ENCODE results near the gene RNU5B-1. TPM values are rescaled to one million over a fixed set of nuclear protein-coding genes. Genes with fewer than 3 reads are reported as not detected.
"Not testable (repeated sequence)": the region's sequence is repeated elsewhere in the genome, so short reads cannot be mapped to it uniquely, and the experiment has no call there.

The RNU5B-1 gene
- total RNA-seq, 1 donor from 2014 or later: not detected

DNA sequence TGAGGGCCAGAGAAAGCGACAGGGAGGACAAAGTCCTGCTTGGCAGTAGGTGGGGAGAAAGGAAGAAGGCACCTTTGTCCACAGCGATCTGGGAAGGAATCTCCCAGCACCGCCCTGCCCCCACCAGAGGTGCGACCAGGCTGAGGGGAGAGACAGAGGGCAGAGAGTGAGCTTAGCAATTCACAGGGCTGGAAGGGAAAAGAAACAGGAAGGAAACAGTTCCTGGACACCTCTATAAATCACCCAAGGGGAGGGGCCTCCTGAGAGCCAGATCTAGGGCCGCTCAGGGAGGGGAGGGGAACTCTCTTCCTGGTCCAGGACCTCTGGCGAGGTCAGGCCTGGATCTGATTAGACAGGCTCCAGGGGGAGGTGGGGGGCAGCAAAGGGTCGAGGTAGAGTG lies 35.4 kb downstream of the RNU5B-1 start:
- DNase-seq (ENCODE audit: low spot score) (no peak), ATAC-seq (no peak)

DNA sequence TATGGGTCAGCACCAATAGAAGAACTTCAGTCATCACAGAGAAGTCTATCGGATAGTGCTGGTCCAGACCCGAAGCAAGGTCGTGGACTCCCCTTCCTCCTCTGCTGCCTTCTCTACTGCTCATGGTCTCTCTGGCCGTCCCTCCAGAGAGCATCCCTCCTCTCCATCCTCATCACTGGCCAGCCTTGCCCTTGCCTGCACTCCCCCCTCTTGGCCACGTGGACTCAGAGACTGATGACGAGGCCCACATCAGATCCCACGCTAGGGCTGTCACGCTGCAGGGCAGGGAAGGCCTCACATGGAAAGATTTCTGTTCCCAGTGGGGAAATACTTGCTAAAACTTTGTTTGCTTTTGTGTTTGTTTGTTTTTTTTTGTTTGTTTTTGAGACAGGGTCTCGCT lies 38.0 kb downstream of the RNU5B-1 start:
- DNase-seq (ENCODE audit: low spot score) (no peak), ATAC-seq (no peak)

DNA sequence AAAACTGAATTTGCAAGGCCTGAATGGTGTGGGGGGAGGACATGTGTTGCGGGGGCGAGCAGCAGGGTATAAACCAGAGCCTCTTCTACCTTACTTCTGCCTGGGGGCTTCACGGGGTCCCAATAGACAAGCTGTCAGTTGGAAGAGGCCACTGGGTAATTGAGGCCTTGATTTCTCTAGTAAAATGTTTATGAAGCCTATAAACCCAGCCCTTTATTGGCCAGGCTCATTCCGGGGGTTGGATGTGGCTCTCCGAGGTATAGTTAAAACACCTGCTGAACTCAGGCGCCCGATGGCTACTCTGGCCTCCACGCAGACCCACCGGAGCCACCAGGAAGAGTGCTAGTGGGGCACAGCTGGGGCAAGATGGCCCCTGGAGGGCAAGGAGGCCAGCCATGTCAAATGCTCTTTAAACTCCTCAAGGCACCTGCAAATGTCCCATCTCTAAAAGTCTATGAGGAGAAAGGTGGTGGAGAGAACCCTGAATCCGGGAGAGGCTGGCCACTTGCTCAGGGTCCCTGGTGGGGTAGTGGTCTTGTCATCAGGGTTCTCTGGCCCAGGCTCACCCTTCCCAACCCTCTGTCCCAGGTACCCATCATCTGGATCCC lies 39.0 kb downstream of the RNU5B-1 start:
- ATAC-seq (no peak), DNase-seq (ENCODE audit: low spot score) (no peak)

DNA sequence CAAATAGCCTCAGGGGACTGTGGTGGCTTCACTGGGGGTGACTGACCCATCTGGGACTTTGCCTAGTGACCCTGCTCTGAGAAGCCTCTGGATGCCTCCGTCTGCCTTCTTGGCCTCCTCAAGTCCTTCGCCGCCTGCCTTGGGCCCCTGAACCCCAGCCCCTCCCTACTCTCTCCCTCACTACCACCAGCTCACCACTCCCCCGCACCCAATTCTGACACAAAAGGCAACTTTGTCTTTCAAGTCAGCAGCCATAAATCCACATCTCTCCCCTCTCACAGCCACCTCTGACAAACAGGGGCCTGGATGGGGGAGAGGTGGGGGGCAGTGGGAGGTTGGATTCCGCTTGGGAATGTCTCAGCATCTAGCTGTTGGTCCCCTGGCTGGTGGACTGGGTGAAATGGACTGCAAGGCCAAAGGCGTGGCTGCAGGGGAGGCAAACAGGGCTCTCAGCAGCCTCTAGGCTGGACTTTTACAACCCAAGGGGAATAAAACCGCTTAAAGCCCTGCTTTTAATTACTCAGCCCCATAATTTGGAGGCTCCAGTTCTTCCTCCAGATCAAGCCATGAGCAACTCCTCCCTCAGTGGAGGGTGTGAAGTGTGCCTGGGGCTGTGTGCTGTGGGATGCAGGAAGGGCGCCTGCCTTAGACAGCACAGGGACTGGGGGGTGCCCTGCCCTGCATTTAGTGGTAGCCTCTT lies 39.9 kb downstream of the RNU5B-1 start:
- DNase-seq (ENCODE audit: low spot score) (no peak), ATAC-seq (no peak)

DNA sequence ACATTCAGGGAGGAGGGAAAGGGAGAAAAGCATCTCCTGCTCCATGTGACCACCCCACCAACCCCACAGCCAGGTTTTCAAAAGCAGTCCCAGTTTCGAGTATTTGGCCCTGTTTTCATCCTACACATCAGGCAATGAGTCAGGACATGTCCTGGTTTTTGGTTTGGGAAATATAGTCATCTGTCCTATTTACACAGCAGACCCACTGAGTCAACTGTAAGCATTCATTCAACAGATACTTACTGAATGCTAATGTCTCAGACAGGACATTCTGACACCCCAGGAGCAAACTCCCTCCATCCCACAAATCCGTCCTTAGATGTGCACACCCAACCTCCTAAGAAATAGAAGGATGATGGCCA lies 40.4 kb downstream of the RNU5B-1 start:
- ATAC-seq: no peak

DNA sequence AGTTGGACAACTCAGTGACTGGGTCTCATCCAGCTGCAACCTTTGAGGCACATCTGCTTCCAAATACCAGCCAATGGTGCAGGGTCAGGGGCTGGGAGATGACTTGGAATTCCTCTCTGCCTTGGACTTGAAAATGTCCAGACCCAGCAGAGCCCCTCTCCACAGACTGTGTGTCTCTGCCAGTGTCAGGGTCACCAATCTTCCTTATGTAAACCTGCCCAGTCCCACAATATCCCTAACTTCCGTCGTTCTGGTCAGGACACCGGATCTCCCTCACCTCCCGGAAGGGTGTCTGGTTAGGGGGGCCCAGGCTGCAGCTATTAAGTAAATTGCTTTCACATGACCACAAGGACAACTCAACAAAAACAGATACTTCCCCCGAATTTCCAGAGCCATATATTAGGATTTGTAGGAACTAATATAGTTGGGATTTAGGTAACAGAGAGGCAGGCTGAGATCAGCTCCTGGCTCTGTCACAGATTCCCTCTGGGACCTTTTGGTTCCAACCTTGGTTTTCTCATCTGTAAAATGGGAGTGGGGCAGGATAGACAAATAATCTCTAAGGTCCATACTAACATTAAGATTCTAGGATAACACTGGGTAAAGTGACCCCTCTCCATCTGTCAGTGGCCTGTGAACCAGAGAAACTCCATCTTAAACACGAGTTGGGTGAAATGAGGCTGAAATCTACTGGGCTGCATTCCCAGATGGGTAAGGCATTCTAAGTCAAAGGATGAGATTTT lies 42.5 kb downstream of the RNU5B-1 start:
- no peak for DNase-seq (ENCODE audit: low spot score)
- no peak for ATAC-seq

More for the DNA sequence above, 40.4 kb downstream of the RNU5B-1 start:
- DNase-seq (ENCODE audit: low spot score): no peak

DNA sequence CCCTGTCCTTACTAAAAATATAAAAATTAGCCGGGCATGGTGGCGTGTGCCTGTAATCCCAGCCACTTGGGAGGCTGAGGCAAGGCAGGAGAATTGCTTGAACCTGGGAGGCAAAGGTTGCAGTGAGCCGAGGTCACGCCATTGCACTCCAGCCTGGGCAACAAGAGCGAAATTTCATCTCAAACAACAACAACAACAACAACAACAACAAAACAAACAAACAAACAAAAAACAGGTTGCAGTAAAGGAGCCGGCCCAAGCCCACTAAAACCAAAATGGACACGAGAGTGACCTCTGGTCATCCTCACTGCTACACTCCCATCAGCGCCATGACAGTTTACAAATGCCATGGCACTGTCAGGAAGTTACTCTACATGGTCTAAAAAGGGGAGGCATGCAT lies 43.3 kb downstream of the RNU5B-1 start:
- not testable (repeated sequence) for ATAC-seq; DNase-seq (ENCODE audit: low spot score)

DNA sequence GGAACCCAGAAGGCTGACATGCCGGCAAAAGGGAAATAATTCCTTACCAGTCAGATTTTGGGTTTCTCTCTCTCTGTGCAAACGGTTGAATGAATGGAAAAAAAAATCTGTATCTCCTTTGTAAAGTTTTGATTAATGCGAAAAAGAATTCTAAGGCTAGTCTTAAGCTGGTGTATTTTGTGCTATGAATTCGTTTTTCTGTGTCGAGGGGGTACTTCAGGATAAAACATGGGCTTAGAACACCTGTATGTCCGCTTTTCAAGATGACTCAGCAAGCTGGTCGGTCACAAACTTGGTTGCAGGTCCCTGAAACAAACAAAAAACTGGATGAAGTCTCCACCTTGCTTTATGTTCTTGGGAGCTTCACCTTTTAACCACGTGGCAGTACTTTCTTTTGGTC lies 44.9 kb downstream of the RNU5B-1 start:
- DNase-seq (ENCODE audit: low spot score): no peak
- ATAC-seq: no peak

DNA sequence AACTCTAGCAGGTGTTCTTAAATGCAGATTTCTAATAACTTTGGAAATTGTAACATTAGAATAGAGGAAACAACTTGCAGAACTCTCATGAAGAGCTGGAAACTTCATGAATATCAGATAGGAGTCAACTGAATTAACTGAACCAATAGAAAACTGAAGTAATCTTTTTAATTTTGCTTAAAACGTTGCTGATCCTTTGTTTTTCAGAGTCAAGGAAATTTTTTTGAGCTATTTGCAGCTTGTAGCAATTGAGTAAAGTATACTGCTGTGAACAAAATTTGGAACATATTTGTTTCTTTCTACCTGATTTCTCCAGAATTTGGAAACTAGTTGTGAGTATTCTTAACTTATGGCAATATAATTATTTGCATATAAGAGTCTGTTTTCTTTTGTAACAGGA lies 47.5 kb downstream of the RNU5B-1 start:
- not testable (repeated sequence) for DNase-seq (ENCODE audit: low spot score); ATAC-seq

Other genes starting within 250 kb of the RNU5B-1 start
- gene RASL12, start 236.7 kb upstream of the RNU5B-1 start, total RNA-seq: 0.15 TPM
- gene KBTBD13, start 227.9 kb upstream of the RNU5B-1 start, total RNA-seq: not detected
- 5.5 TPM for gene UBAP1L, start 189.5 kb upstream of the RNU5B-1 start, total RNA-seq
- 9.7 TPM for gene PDCD7, start 170.9 kb upstream of the RNU5B-1 start, total RNA-seq
- gene CLPX, start 119.3 kb upstream of the RNU5B-1 start, total RNA-seq: 76.2 TPM
- 1.3 TPM for gene CILP, start 93.2 kb upstream of the RNU5B-1 start, total RNA-seq
- gene PARP16, start 17.8 kb upstream of the RNU5B-1 start, total RNA-seq: 9.8 TPM
- gene RNU5A-1, start 8.6 kb upstream of the RNU5B-1 start, total RNA-seq: not detected
- gene IGDCC3, start 73.3 kb downstream of the RNU5B-1 start, total RNA-seq: 0.23 TPM
- gene IGDCC4, start 118.3 kb downstream of the RNU5B-1 start, total RNA-seq: 0.15 TPM
- gene DPP8, start 213.0 kb downstream of the RNU5B-1 start, total RNA-seq: 8.0 TPM
- gene HACD3, start 225.8 kb downstream of the RNU5B-1 start, total RNA-seq: 56.5 TPM